Measurements from ENCODE around the gene FAM131B.

FAM131B gene

DNA sequence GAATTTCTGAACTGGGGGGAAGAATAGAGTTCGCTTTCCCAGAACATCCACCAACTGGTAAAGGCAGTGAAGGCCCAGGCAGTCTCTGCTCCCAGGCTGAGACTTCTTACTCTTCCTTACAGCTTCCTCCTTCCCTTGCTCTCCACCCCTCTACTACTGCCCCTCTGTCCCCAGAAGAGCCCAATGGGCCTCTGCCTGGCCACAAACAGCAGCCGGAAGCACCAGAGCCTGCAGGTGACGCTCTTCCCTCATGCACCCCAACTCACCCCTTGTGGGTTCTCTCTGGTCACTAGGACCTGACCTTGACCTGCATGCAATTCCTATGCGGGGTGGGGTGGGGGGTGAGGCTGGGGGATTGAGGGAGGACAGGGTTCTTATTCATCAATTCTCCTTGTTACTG is 16.5 kb downstream of the FAM131B start:
- TF ChIP-seq, protein P1, sequence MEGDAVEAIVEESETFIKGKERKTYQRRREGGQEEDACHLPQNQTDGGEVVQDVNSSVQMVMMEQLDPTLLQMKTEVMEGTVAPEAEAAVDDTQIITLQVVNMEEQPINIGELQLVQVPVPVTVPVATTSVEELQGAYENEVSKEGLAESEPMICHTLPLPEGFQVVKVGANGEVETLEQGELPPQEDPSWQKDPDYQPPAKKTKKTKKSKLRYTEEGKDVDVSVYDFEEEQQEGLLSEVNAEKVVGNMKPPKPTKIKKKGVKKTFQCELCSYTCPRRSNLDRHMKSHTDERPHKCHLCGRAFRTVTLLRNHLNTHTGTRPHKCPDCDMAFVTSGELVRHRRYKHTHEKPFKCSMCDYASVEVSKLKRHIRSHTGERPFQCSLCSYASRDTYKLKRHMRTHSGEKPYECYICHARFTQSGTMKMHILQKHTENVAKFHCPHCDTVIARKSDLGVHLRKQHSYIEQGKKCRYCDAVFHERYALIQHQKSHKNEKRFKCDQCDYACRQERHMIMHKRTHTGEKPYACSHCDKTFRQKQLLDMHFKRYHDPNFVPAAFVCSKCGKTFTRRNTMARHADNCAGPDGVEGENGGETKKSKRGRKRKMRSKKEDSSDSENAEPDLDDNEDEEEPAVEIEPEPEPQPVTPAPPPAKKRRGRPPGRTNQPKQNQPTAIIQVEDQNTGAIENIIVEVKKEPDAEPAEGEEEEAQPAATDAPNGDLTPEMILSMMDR (IDR thresholded peaks at IDR 0.05), result no peak

DNA sequence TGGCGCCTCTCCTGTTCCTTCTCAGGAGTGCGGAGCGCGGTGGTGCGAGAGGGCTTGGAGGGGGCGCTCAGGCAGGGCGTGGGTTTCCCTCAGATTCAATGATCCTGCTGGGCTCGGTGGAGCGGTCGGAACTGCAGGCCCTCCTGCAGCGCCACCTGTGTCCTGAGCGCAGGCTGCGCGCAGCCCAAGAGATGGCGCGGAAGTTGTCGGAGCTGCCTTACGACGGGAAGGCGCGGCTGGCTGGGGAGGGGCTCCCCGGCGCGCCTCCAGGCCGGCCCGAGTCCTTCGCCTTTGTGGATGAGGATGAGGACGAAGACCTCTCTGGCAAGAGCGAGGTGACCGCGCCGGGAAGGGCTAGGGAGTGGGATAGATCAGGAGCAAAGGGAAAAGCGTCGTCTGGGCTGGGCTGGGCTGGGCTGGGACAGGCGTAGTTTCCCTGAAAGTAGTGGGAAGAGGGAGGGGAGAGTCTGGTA is 17.0 kb downstream of the FAM131B start:
- TF ChIP-seq, protein P1 (IDR thresholded peaks at IDR 0.05), result no peak

DNA sequence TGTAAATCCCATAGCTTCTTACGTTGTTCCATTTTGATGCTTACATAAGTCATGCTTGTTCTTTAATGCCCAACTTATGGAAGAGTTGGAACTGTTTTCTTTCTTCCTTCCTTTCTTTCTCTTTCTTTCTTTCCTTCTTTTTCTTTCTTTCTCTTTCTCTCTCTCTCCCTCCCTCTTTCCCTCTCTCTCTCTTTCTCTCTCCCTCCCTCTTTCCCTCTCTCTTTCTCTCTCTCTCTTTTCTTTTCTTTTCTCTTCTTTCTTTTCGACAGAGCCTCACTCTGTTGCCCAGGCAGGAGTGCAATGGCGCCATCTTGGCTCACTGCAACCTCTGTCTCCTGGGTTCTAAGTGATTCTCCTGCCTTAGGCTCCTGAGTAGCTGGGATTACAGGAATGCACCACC is 18.9 kb downstream of the FAM131B start:
- TF ChIP-seq, protein P1 (IDR thresholded peaks at IDR 0.05), result no peak

DNA sequence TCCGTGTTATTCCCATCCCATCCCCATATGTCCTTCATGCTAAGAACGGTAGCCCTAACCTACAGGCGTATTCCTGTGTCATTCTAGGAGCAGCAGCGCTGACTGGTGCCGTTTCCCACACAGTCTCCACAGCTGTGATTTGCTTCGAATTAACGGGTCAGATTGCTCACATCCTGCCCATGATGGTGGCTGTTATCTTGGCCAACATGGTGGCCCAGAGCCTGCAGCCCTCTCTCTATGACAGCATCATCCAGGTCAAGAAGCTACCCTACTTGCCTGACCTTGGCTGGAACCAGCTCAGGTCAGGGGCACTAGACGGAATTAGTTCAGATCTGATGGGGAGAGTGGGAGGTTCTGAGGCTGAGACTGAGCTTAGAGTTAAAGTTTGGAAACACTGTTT is 20.7 kb downstream of the FAM131B start:
- TF ChIP-seq, protein P1 (IDR thresholded peaks at IDR 0.05), result no peak

DNA sequence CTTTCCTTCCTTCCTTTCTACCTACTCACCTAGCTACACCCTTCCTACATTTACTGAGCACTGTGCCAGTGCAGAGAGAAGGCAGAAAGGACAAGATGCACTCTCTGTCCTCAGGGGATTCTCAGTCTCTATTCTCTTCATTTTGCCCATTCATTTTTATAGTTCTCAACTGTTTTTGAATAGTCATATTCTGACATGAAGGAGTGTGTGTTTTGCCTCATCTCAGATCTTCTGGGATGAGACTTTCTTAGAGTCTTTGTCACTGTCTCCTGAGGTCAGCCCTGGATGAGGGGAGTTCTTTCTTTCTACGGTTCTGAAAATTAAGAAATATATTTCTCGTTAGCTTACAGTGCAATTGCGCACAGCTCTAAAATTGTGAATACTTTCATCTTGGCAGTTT is 25.3 kb downstream of the FAM131B start:
- TF ChIP-seq, protein P1 (IDR thresholded peaks at IDR 0.05), result no peak

DNA sequence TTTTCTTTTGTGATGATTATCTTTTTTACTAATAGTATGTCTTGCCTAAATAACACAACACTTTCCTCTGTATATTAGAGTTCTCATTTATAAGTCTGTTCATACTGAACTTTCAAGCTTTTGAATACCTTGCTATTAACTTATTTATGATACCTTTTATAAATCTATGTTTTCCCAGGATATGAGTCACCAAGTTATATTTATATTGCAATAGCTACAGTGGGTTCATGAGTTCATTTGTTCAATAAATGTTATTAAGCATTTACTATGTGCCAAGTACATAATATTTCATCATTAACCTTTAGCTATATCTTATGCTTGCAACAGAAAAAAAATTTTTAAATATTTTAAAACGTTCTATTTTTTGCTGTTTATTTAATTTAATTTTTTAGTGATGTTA is 28.3 kb downstream of the FAM131B start:
- TF ChIP-seq, protein P1 (IDR thresholded peaks at IDR 0.05), result no peak

DNA sequence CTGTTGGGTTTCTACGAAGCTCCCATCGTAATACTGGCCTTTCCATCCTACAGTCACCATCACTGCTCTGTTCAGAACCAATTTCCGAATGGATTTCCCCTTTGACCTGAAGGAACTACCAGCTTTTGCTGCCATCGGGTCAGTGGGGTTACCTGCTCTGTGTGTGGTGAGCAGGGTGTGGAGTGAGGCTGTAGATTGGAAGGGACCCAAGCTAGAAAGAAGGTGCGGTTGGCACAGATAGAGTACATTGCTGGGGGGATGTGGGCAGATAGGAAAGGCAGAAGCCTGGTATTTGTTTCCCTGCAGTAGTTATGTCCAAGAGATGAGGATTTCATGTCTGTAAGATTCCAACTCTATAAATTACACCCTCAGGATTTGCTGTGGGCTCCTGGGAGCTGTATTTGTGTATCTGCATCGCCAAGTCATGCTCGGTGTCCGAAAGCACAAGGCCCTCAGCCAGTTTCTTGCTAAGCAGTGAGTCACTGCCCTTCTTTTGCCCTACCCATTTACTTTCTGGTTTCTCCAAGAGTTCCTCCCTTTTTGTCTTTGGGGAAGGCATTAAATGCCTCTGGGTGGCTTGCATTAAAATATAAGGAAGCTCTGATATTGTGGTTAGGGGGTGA is 31.2 kb downstream of the FAM131B start:
- TF ChIP-seq, protein P1 (IDR thresholded peaks at IDR 0.05), result no peak

Measured in LNCAP (cell line).